ENCODE measurements around the gene VASP. TPM values are rescaled to one million over a fixed set of nuclear protein-coding genes. Genes with fewer than 3 reads are reported as not detected.

VASP gene
- polyA plus RNA-seq, 2 of the 4 experiments (the other 2 are of a cell fraction), result 64.5 to 94.3 TPM

DNA sequence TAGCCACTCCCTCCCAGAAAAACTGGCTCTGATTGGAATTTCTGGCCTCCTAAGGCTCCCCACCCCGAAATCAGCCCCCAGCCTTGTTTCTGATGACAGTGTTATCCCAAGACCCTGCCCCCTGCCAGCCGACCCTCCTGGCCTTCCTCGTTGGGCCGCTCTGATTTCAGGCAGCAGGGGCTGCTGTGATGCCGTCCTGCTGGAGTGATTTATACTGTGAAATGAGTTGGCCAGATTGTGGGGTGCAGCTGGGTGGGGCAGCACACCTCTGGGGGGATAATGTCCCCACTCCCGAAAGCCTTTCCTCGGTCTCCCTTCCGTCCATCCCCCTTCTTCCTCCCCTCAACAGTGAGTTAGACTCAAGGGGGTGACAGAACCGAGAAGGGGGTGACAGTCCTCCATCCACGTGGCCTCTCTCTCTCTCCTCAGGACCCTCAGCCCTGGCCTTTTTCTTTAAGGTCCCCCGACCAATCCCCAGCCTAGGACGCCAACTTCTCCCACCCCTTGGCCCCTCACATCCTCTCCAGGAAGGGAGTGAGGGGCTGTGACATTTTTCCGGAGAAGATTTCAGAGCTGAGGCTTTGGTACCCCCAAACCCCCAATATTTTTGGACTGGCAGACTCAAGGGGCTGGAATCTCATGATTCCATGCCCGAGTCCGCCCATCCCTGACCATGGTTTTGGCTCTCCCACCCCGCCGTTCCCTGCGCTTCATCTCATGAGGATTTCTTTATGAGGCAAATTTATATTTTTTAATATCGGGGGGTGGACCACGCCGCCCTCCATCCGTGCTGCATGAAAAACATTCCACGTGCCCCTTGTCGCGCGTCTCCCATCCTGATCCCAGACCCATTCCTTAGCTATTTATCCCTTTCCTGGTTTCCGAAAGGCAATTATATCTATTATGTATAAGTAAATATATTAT lies 33.3 kb upstream of the VASP start:
- no peak for FAIRE-seq
- WGBS (ENCODE audit: missing lambda C conversion rate), result 78% methylated on average over 27 of the region's 27 CpGs
- ChIA-PET CTCF (interaction anchor here (1.1 to 33.4 kb wide), 3 partner anchors 10 to 37 kb away, joined by 3 to 1883 read pairs (median 107); partner anchors contain the start of gene ERCC1), POLR2A (no interaction called here)
- Histone ChIP-seq H3K27ac (no peak overlapping the region), H3K9me3 (no peaks in the 10 kb centered on the region), H3K4me2 (no peak overlapping the region), H3K4me3 (no peak overlapping the region), H3K4me1 (peaks cover 16% of the 10 kb centered on the region)
- TF ChIP-seq NPAS2 (CRISPR knock-in tag; IDR thresholded peaks at IDR 0.05; ENCODE audit: borderline replicate concordance) (no peak), CBX8 (IDR thresholded peaks at IDR 0.05) (no peak), FOSB (CRISPR knock-in tag; IDR thresholded peaks at IDR 0.05) (peak; percentile 75), ESRRA (IDR thresholded peaks at IDR 0.05; ENCODE audit: borderline replicate concordance, low read length) (no peak), ZNF302 (CRISPR knock-in tag; IDR thresholded peaks at IDR 0.05) (no peak), KDM1A (IDR thresholded peaks at IDR 0.05; ENCODE audit: low read depth) (no peak), EHMT2 (IDR thresholded peaks at IDR 0.05; ENCODE audit: low read depth) (no peak), POLR2A (IDR thresholded peaks at IDR 0.05; ENCODE audit: low read length) (no peak), CHD2 (IDR thresholded peaks at IDR 0.05; ENCODE audit: low read length, partially characterized antibody) (peak; percentile 66), JUN (IDR thresholded peaks at IDR 0.05) (no peak), TFCP2L1 (CRISPR knock-in tag; IDR thresholded peaks at IDR 0.05) (peak; percentile 93), MAZ (IDR thresholded peaks at IDR 0.05; ENCODE audit: borderline replicate concordance, low read depth, low read length) (no peak; the same call in 1 of the 2 replicates), ZFP36 (IDR thresholded peaks at IDR 0.05; ENCODE audit: borderline replicate concordance, partially characterized antibody) (no peak), HEYL (CRISPR knock-in tag; IDR thresholded peaks at IDR 0.05) (no peak), RFX5 (IDR thresholded peaks at IDR 0.05) (no peak), RCOR1 (IDR thresholded peaks at IDR 0.05; ENCODE audit: low read depth, low read length) (peak; percentile 4; the same call in 1 of the 2 replicates), KDM5A (IDR thresholded peaks at IDR 0.05) (no peak), TP53 (CRISPR knock-in tag; IDR thresholded peaks at IDR 0.05) (peak; percentile 92; the same call in 1 of the 2 replicates), GATA3 (IDR thresholded peaks at IDR 0.05; ENCODE audit: borderline replicate concordance) (no peak), EHF (CRISPR knock-in tag; IDR thresholded peaks at IDR 0.05) (peak; percentile 77; the same call in 1 of the 2 replicates), MYC (IDR thresholded peaks at IDR 0.05; ENCODE audit: borderline replicate concordance, low read length) (no peak), CHD4 (IDR thresholded peaks at IDR 0.05; ENCODE audit: borderline replicate concordance) (no peak), HOXA7 (CRISPR knock-in tag; IDR thresholded peaks at IDR 0.05) (peak; percentile 95), HOXB5 (CRISPR knock-in tag; IDR thresholded peaks at IDR 0.05) (no peak), POLR2AphosphoS2 (conservative IDR thresholded peaks at IDR 0.05; ENCODE audit: low read length) (peak; percentile 77)
- TF ChIP-seq, protein P1, sequence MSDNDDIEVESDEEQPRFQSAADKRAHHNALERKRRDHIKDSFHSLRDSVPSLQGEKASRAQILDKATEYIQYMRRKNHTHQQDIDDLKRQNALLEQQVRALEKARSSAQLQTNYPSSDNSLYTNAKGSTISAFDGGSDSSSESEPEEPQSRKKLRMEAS (IDR thresholded peaks at IDR 0.05), result no peak
- TF ChIP-seq, protein P2, sequence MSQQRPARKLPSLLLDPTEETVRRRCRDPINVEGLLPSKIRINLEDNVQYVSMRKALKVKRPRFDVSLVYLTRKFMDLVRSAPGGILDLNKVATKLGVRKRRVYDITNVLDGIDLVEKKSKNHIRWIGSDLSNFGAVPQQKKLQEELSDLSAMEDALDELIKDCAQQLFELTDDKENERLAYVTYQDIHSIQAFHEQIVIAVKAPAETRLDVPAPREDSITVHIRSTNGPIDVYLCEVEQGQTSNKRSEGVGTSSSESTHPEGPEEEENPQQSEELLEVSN (IDR thresholded peaks at IDR 0.05; ENCODE audit: borderline replicate concordance, low read depth), result no peak
- TF ChIP-seq, protein P3, sequence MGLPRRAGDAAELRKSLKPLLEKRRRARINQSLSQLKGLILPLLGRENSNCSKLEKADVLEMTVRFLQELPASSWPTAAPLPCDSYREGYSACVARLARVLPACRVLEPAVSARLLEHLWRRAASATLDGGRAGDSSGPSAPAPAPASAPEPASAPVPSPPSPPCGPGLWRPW (IDR thresholded peaks at IDR 0.05), result no peak
- TF ChIP-seq, protein P4, sequence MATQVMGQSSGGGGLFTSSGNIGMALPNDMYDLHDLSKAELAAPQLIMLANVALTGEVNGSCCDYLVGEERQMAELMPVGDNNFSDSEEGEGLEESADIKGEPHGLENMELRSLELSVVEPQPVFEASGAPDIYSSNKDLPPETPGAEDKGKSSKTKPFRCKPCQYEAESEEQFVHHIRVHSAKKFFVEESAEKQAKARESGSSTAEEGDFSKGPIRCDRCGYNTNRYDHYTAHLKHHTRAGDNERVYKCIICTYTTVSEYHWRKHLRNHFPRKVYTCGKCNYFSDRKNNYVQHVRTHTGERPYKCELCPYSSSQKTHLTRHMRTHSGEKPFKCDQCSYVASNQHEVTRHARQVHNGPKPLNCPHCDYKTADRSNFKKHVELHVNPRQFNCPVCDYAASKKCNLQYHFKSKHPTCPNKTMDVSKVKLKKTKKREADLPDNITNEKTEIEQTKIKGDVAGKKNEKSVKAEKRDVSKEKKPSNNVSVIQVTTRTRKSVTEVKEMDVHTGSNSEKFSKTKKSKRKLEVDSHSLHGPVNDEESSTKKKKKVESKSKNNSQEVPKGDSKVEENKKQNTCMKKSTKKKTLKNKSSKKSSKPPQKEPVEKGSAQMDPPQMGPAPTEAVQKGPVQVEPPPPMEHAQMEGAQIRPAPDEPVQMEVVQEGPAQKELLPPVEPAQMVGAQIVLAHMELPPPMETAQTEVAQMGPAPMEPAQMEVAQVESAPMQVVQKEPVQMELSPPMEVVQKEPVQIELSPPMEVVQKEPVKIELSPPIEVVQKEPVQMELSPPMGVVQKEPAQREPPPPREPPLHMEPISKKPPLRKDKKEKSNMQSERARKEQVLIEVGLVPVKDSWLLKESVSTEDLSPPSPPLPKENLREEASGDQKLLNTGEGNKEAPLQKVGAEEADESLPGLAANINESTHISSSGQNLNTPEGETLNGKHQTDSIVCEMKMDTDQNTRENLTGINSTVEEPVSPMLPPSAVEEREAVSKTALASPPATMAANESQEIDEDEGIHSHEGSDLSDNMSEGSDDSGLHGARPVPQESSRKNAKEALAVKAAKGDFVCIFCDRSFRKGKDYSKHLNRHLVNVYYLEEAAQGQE (IDR thresholded peaks at IDR 0.05), result no peak; the same call in 1 of the 2 replicates
- TF ChIP-seq, protein P5, sequence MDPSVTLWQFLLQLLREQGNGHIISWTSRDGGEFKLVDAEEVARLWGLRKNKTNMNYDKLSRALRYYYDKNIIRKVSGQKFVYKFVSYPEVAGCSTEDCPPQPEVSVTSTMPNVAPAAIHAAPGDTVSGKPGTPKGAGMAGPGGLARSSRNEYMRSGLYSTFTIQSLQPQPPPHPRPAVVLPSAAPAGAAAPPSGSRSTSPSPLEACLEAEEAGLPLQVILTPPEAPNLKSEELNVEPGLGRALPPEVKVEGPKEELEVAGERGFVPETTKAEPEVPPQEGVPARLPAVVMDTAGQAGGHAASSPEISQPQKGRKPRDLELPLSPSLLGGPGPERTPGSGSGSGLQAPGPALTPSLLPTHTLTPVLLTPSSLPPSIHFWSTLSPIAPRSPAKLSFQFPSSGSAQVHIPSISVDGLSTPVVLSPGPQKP (IDR thresholded peaks at IDR 0.05; ENCODE audit: low read depth, low read length), result no peak
- TF ChIP-seq, protein P6, sequence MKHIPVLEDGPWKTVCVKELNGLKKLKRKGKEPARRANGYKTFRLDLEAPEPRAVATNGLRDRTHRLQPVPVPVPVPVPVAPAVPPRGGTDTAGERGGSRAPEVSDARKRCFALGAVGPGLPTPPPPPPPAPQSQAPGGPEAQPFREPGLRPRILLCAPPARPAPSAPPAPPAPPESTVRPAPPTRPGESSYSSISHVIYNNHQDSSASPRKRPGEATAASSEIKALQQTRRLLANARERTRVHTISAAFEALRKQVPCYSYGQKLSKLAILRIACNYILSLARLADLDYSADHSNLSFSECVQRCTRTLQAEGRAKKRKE (CRISPR knock-in tag; IDR thresholded peaks at IDR 0.05; ENCODE audit: low read depth), result no peak
- ATAC-seq, result no peak
- DNase-seq (ENCODE audit: low read depth in 1 of 2, low spot score in 1 of 2), result no peak

Measured in A549 (cell line).